GM18951 (cell line): ENCODE results near the gene NXPH1.

Source experiments
- POLR2A ChIP-seq: IDR thresholded peaks from 4 replicates; pipeline ENCODE4 v1.6.1; 2011; ENCODE audit warnings: mild to moderate bottlenecking; ENCODE audit not compliant: insufficient read length, insufficient read depth; ENCODE audit errors: extremely low read depth
- in situ Hi-C: fragments of 300-500 bp; cut with MboI; formaldehyde crosslinking; loops from one replicate; pipeline ENCODE4 v1.12.0; 2022; ENCODE audit warnings: low sequenced_read_pairs, mixed read lengths, inconsistent platforms; ENCODE audit not compliant: unreplicated experiment

NXPH1 gene

DNA sequence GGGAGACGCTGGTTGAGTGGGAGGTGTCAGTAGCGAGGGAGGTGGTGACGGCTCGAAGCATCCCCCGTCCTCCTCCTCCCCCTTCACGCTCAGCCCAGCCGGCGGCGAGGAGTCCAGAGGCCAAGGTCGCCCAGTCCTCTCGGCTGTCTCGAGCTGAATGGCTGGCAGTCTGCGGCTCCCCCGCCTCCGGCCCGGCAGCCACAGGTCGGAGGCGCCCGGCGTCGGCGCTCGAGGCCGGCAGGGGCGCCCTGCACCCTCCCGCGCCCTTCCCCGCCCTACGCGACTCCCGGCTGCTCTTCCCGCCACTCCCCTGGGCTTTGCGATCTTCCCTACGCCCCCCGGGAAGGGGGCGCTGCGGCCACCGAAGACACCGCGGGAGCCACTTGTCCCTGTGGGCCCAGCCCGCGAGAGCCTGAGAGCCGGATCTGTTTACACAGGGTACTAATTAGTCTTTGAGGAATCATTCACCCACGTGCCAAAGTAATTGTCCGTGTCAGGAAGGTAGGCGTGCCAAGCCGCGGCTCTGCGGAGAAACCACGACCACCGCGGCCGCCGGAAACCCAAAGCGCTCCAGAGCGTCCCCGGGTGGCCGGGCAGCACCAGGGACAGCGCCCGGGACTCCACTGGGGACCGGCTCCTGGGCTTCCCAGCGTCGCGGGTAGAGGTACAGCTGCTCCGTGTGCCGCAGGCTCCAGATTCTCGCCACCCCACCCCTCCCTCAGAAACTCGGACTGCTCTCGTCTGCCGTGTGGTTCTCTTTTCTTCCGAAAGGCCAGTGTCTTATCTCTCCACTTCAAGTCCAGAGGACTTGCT is at the start of gene NXPH1:
NXPH1 (plus strand) TSS at position 133 of the 813 bp plus-strand sequence.
- in situ Hi-C loops = no loop called here

DNA sequence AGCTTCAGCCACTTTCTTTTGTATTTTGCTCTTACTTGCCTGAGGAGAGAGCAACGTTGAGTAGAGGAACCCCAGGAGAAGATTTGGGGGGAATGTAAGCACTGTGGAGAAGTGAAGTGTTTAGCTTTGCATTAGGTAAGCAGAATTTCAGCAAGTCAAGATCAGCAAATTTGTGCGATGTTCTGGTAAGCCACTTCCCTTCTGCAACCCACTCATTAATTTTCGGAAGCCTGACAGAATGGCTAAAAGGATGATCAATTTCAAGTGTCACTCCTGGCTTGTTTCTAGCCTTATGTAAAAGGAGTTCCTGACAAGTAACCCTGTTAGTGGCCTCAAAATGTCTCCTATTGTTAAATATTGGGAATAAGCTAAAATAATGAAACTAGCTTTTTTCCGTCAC is 48.5 kb upstream of the NXPH1 start:
- in situ Hi-C loops = no loop called here
- TF ChIP-seq POLR2A = no peak

More for the DNA sequence above, at the start of gene NXPH1:
- TF ChIP-seq POLR2A = no peak

DNA sequence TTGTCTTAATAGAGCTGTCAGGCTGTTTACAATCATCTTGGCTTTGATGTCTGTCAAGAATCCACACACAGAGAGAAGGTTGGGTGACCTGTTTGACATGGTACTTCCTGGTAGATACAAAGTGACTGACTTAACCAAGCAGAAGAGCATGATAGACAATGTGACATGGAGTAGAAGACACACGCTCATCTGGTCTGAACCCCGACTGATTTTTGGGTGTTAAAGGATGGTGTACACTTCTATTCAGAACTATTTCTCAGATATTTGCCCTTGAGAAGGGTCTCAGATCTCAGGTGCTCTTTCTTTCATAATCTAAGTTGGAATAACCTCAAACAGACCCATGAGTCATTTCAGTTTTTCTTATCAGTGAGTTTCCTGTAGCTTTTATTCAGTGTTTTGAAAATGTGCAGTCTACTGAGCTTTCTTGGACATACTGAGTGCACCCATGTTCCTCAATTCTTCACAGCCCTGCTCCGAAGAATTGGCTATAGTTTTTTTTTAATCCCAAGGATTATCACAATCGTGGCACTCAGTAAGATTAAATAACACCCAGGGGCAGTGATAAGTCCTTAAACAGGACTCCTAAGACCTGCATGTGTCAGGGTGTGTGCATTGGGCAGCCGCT is 46.4 kb upstream of the NXPH1 start:
- in situ Hi-C loops = no loop called here
- no peak for TF ChIP-seq POLR2A

DNA sequence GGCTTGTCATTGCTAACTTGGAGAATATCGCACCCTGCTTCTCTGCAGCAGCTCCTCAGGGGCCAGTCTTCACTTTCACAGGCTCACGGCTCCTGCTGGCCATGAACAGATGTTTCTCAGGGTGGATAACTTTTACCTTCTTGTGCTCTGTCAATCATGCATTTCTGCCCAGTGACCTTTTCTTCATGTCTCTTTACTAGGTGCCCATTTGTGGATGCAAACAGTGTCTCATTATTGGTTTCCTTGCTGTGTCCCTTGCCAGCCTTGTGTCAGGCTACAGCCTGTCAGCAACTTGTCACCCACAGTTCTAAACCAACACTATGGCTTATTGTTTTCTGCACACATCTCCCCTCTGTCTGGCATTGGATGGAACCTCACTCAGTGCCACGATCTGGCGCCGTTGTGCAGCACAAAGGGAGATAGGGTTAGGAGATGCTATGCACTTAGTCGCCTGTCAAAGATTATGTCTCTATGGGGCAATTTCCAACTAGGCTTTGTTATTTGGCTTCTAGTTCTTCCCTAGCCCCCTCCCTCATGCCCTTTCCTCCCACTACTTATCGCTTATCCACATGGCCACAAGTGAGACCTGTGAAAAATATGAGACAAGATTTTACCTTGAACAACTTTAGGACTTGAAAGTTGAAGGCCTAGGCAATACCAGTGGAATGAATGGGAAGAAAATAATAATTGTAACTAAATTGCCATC is 45.7 kb upstream of the NXPH1 start:
- in situ Hi-C loops = no loop called here
- TF ChIP-seq POLR2A = no peak

DNA sequence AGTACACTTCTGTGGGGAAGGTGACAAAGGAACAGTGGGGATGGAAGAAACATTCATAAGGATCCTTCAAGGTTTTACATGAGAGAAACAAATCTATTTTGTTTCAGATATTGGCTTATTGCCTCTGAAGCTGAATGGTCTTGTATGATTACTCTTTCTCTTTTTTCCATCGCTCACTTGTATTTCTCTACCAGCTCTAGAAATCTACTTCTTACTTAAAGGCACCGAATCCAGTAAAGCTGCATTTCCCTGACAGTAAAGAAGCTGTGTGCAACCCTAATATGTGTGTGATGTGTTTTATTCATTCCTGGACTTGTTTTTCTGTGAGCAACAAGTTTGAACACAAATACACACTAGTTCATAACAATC is 45.2 kb upstream of the NXPH1 start:
- in situ Hi-C loops = no loop called here
- TF ChIP-seq POLR2A = no peak

DNA sequence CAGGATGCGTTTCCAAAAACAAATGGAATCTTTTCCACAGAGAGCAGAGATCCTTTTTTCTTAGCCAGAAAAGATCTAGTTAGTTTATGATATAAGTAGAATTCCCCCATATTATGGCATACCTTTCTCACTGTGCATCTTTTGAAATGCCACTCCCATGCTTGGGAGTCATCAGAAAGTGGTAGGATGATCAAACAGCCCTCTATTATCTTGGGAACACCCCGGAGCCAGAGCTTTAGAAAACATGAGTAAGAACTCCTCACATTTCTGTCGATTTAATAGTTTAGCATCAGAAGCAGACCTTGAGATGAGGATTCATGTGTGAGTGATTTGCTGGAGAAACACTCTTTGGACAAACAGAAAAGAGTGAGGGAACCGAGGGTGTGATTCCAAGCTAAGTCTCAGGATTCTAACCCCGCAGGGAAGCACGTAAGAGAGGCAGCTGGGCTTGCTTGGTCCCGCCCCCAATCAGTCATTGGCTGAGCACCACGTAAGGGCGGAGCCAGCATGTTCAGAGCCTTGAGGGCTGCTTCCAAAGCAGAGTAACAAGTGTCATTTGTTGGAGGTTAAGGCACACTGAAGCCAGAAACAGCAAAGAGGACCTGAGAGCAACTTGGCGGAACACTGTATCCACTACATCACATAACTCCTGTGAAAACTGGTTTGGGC is 43.7 kb upstream of the NXPH1 start:
- in situ Hi-C loops = no loop called here

DNA sequence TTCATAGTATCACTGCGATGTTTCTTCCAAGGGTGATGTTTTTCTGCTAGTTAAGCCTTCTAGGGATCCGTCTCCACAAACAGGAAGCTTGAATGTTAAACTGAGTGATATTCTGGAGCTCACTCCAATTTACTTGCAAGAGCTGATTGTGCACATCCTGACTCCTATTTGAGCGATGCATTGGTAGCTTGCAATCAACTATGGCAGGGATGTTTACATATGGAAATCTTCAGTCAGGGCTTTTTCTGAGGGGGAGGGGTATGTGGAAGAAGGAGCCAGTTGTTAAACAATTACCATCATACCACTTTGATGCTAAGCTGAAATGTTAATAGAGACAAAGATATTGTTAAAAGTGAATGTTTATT is 43.2 kb upstream of the NXPH1 start:
- no peak for TF ChIP-seq POLR2A
- in situ Hi-C loops = no loop called here

More for the DNA sequence above, 43.7 kb upstream of the NXPH1 start:
- TF ChIP-seq POLR2A = no peak

DNA sequence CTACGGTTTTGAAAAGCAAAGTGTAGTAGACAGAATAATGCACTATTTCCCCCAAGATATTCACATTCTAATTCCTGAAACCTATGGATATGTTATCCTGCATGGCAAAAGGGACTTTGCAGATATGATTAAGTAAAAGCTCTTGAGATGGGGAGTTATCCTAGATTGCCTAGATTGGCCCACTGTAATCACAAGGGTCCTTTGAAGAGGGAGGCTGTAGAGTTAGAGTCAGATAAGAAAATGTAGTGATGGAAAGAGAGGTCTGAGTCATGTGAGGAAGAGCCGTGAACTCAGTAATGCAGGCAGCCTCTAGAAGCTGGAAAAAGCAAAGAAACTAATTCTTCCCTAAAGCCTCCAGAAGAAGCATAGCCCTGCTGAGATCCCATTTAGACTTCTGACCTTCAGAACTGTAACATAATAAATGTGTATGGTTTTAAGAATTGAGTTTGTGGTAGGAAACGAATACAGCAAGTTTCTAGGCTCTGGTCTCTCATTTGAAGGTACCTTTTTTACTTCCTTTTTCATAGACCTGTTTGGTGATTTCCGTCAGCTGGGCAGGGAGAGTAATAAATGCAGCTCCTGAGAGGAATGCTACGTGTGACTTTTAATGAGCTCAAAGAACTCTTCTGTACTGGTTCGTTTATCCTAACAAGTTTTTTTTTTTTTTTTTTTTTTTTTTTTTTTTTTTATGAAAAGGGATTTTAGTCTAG is 41.9 kb upstream of the NXPH1 start:
- in situ Hi-C loops = no loop called here
- no peak for TF ChIP-seq POLR2A

DNA sequence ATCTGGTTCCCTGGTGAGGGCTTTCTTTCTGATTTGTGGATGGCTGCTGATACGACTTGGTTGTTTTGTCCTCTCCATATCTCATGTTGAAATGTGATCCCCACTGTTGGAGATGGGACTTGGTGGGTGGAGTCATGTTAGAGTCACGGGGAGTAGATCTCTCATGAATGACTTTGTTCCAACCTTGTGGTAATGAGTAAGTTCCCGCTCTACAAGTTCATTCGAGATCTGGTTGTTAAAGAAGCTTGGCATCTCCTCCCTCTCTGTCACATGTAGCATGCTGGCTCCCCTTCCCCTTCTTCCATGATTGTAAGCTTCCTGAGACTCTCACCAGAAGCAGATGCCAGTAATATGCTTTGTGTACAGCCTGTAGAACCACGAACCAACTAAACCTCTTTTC is 37.1 kb upstream of the NXPH1 start:
- TF ChIP-seq POLR2A = no peak
- in situ Hi-C loops = no loop called here

DNA sequence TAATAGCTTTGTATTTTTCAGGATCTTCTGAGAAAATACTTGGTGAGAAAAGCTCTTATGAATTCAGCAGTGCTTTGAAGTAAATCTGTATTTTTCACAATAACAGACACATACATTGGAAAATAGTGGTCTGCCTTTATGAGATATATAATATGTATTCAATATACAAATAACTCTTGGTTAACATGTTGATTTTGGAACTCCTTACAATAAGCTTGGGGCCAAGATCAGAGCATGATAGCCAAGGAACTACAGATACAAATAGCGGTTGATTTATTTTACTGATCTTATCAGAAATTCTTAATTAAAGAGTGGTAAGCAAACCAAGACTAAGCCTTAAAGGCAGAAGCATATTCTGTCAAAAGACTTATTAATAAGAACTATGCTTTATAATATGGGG is 24.5 kb upstream of the NXPH1 start:
- no peak for TF ChIP-seq POLR2A
- in situ Hi-C loops = no loop called here

DNA sequence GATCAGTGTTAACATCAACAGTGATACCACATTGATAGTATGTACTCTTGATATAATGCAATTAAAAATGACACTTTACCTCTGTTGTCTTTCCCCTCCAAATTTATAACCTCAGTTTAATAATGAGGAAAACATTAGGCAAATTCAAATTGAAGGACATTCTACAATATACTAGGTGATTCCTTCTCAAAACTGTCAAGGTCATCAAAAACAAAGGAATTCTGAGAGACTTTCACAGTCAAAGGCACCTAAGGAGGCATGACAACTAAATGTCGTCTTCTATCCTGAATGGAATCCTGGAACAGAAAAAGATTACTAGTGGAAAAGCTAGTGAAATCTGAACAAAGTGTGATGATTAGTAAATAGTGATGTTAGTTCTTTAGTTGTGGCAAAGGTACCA is 22.3 kb upstream of the NXPH1 start:
- in situ Hi-C loops = no loop called here
- TF ChIP-seq POLR2A = no peak

DNA sequence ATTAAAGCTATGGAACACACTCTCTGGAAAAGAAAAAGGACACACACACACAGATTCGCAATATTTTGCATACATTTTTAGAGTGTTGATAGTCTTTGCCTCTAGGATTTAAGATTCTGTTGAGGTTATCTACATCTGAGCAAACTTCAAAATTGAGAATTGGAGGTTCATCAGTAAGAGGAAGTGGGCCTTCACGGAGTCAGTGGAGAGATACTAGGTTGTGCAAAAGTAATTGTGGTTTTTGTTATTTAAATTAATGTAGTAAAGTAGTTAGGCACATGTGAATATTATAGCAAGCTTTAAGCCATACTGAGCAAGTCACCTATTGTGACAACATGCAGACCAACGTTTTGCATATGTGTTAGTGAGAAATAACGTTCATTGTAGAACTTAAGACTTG is 19.8 kb upstream of the NXPH1 start:
- TF ChIP-seq POLR2A = no peak
- in situ Hi-C loops = no loop called here
